ENCODE results near the gene BSPRY.

Gene BSPRY

GRCh38 chr9:113409883-113410206, 60.5 kb downstream of the BSPRY start:
- in situ Hi-C loops (cut with HindIII; ENCODE audit: low sequenced_read_pairs): loop anchor here (25.0 kb wide), 1 partner anchor 252 kb away; no protein-coding TSS in a partner anchor
- DNase-seq (ENCODE audit: low read depth, low spot score): no peak
- H3K4me3 ChIP-seq (ENCODE audit: low read depth, low read length): peak overlapping the region; percentile 98
- no peak for TF ChIP-seq CTCF (IDR thresholded peaks at IDR 0.05; ENCODE audit: low read depth, low read length)

DNA sequence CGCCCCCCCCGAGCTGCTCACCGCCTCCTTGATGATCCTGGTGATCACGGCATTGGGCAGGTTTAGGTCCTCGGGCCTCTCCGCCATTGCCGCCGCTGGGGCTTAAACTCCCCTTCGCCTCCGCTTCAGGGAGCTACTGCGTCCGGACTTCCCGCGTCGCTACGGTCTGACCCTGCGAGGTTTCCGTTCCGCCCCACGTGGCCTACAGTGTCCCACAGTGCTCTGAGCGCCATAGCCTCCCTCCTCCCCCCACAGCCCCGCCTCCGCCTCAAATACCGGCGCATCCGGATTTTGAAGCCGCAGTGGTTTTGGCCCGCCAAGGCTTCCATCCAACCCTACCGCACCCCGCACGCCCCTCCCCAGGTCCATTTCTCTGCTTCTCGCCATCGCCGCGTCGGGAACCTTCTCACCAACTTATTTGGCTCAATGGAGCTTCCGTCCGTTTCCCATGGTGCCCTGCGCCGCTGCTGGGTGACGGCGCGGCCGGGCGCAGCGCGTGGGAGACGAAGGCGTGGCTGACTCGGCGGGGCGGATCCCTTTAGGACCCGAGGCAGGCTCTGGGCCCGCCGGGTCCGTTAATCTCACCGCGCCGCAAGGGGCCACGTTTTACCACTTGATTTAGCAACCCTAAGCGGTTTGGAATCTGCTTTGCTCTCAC, 61.0 kb downstream of the BSPRY start, which contains the start of the genes C9orf43 and POLE3:
TSS of gene C9orf43 (plus strand) at position 541 of the 658 bp plus-strand sequence. CDS start 2,747 bp downstream, outside the sequence.
TSS of gene POLE3 (minus strand) at position 469 of the 658 bp plus-strand sequence. CDS start at position 87, 382 bp downstream.
- DNase-seq (ENCODE audit: low read depth, low spot score): peak; percentile 98
- TF ChIP-seq CTCF (IDR thresholded peaks at IDR 0.05; ENCODE audit: low read depth, low read length): no peak
- peak within 1 kb of the TSS; percentile 98 for H3K4me3 ChIP-seq (ENCODE audit: low read depth, low read length)
- in situ Hi-C loops (cut with HindIII; ENCODE audit: low sequenced_read_pairs): loop anchor here (25.0 kb wide), 1 partner anchor 252 kb away; no protein-coding TSS in a partner anchor

DNA sequence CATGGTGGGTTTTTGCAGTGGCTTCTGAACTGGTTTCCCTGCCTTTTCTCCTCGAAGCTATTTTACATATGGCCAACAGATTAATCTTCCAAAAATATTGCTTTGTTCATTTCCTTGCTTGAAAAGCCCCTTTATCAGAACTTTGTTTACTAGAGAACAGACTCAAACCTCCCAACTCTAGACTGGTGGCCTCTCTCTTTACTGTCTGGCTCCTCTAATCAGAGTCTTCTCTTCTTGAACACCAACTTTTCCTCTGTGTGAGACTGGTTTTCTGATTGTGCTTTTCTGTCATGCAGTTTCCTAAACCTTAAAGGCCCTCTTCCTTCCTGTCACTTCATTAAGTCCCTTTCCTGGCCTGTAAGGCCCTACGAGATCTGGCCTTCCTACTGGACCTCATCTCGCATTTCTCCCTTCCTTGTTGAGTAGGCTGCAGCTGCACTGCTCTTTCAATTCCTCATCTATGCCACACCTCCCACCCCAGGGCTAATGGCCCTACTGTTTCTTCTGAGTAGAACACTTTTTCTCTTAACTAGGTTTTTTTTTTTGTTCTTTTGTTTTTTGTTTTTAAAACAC, 66.9 kb downstream of the BSPRY start:
- no peak for DNase-seq (ENCODE audit: low read depth, low spot score)
- no peak overlapping the region for H3K4me3 ChIP-seq (ENCODE audit: low read depth, low read length)
- in situ Hi-C loops (cut with HindIII; ENCODE audit: low sequenced_read_pairs): loop anchor here (25.0 kb wide), 1 partner anchor 246 kb away; no protein-coding TSS in a partner anchor
- TF ChIP-seq CTCF (IDR thresholded peaks at IDR 0.05; ENCODE audit: low read depth, low read length): no peak

GRCh38 chr9:113417370-113417769, 68.0 kb downstream of the BSPRY start:
- no peak for TF ChIP-seq CTCF (IDR thresholded peaks at IDR 0.05; ENCODE audit: low read depth, low read length)
- no peak for DNase-seq (ENCODE audit: low read depth, low spot score)
- in situ Hi-C loops (cut with HindIII; ENCODE audit: low sequenced_read_pairs): loop anchor here (25.0 kb wide), 1 partner anchor 245 kb away; no protein-coding TSS in a partner anchor

More at GRCh38 chr9:113417370-113417769, 68.0 kb downstream of the BSPRY start:
- H3K4me3 ChIP-seq (ENCODE audit: low read depth, low read length): no peak overlapping the region

Measured in astrocyte of the spinal cord (primary cell).